ENCODE results near the gene GTF2B. TPM values are rescaled to one million over a fixed set of nuclear protein-coding genes. Genes with fewer than 3 reads are reported as not detected.

The GTF2B gene
- total and polyA plus RNA-seq, 2 experiments from 2014 or later, result 19.8 to 19.9 TPM

Small RNAs within 50 kb of the gene (small RNA-seq; reads per million reads assigned to genes)
- gene RNU6-125P (ENCODE audit: low replicate concordance), result not detected

Other genes with a start within 250 kb of the GTF2B start
- gene PKN2, start 207.3 kb downstream of the GTF2B start, total RNA-seq (2014; rRNA removed; shearing (Covaris generic)), result 29.4 and 32.8 TPM in 2 replicates
- gene PKN2, start 207.3 kb downstream of the GTF2B start, polyA plus RNA-seq (2016; fragmentation: Nextera tagmentation; extraction: Ambion mirVana), result 14.6 and 15.2 TPM in 2 replicates
- gene KYAT3, start 101.1 kb upstream of the GTF2B start, total RNA-seq (2014; rRNA removed; shearing (Covaris generic)), result 49.3 and 49.9 TPM in 2 replicates
- 30.2 and 38.0 TPM in 2 replicates for gene KYAT3, start 101.1 kb upstream of the GTF2B start, polyA plus RNA-seq (2016; fragmentation: Nextera tagmentation; extraction: Ambion mirVana)
- gene RBMXL1, start 101.1 kb upstream of the GTF2B start, total RNA-seq (2014; rRNA removed; shearing (Covaris generic)), result 27.0 and 32.7 TPM in 2 replicates
- gene RBMXL1, start 101.1 kb upstream of the GTF2B start, polyA plus RNA-seq (2016; fragmentation: Nextera tagmentation; extraction: Ambion mirVana), result 22.0 and 25.4 TPM in 2 replicates
- not detected in 2 replicates for gene GBP3, start 131.3 kb upstream of the GTF2B start, total RNA-seq (2014; rRNA removed; shearing (Covaris generic))
- 0.13 TPM in 1 of 2 replicates, not detected in the other for gene GBP3, start 131.3 kb upstream of the GTF2B start, polyA plus RNA-seq (2016; fragmentation: Nextera tagmentation; extraction: Ambion mirVana)
- not detected in 2 replicates for gene GBP1, start 173.6 kb upstream of the GTF2B start, total RNA-seq (2014; rRNA removed; shearing (Covaris generic))
- 0.13 TPM in 1 of 2 replicates, not detected in the other for gene GBP1, start 173.6 kb upstream of the GTF2B start, polyA plus RNA-seq (2016; fragmentation: Nextera tagmentation; extraction: Ambion mirVana)
- not detected in 2 replicates for gene GBP2, start 234.5 kb upstream of the GTF2B start, total RNA-seq (2014; rRNA removed; shearing (Covaris generic))
- not detected in 2 replicates for gene GBP2, start 234.5 kb upstream of the GTF2B start, polyA plus RNA-seq (2016; fragmentation: Nextera tagmentation; extraction: Ambion mirVana)